Endothelial cell of umbilical vein (primary cell): Measurements from ENCODE around the gene GLYATL3. TPM values are rescaled to one million over a fixed set of nuclear protein-coding genes. Genes with fewer than 3 reads are reported as not detected.

Experiments used
- BruUV-seq: library from RNA; stranded (reverse); fragments of 400-500 nt; replicated peaks from 2 replicates; lab custom pipeline; 2021; lab: Mats Ljungman, UMichigan
- CTCF ChIA-PET: fragments of 300-600, 350-600 bp; sonication (Branson Sonifier 250); formaldehyde crosslinking; loops from one replicate; lab custom pipeline; 2021; ENCODE audit warnings: antibody characterized with exemption, inconsistent platforms; lab: Charles Lee
- POLR2A ChIA-PET: fragments of 300-600, 350-600 bp; sonication (Branson Sonifier 250); formaldehyde crosslinking; loops from one replicate; lab custom pipeline; 2021; ENCODE audit warnings: antibody characterized with exemption, inconsistent platforms; lab: Charles Lee
- DNase-seq: peaks from one replicate; pipeline ENCODE4 v3.0.0-alpha.2; 2011; ENCODE audit warnings: low read depth, low spot score
- FAIRE-seq: peaks from 2 replicates; lab custom pipeline; 2011; peaks lifted over from hg19 to GRCh38; lab: Jason Lieb, UNC
- H2AFZ ChIP-seq: 2 replicates; pipeline ENCODE4 v1.6.0; 2012; ENCODE audit warnings: low read depth, low read length, control low read depth, inconsistent platforms
- H3K27ac ChIP-seq: 2 replicates; pipeline ENCODE4 v1.5.1; 2011; ENCODE audit warnings: low read depth, mild to moderate bottlenecking, control low read depth, low read length, moderate library complexity; ENCODE audit not compliant: insufficient read depth
- H3K27me3 ChIP-seq, 2 experiments: 2 replicates each; pipeline versions ENCODE4 v1.6.0 to v1.6.1; 2011; ENCODE audit warnings: low read length in 2 of 2, mixed read lengths in 1 of 2; ENCODE audit not compliant: control insufficient read depth in 2 of 2, insufficient read depth in 2 of 2
- H3K36me3 ChIP-seq, 2 experiments: 2 replicates in 1 of 2; 3 replicates in 1 of 2; pipeline ENCODE4 v1.5.1; 2011; ENCODE audit warnings: low read length in 2 of 2, mild to moderate bottlenecking in 1 of 2, moderate library complexity in 1 of 2; ENCODE audit not compliant: control insufficient read depth in 2 of 2, insufficient read depth in 2 of 2; ENCODE audit errors: extremely low read depth in 1 of 2
- H3K4me1 ChIP-seq: 3 replicates; pipeline ENCODE4 v1.5.1; 2011; ENCODE audit warnings: mild to moderate bottlenecking, low read length; ENCODE audit not compliant: control insufficient read depth, insufficient read depth; ENCODE audit errors: extremely low read depth
- H3K4me2 ChIP-seq: 2 replicates; pipeline ENCODE4 v1.6.1; 2011; ENCODE audit warnings: low read length, control low read depth, mixed read lengths; ENCODE audit not compliant: insufficient read depth
- H3K4me3 ChIP-seq, 3 experiments: fragments of 200-600 bp in 1 of 3; sonication (generic), shearing (Covaris generic) in 1 of 3; replicated peaks in 1 of 3; 2 replicates each; pipeline ENCODE4 v1.5.1; 2011 to 2016; ENCODE audit warnings: control low read depth in 3 of 3, low read length in 3 of 3, mild to moderate bottlenecking in 2 of 3, inconsistent platforms in 1 of 3, low read depth in 1 of 3, moderate library complexity in 1 of 3; ENCODE audit not compliant: insufficient read depth in 1 of 3
- H3K79me2 ChIP-seq: 2 replicates; pipeline ENCODE4 v1.6.0; 2012; ENCODE audit warnings: low read length, inconsistent platforms; ENCODE audit not compliant: control insufficient read depth, insufficient read depth
- H3K9ac ChIP-seq: replicated peaks from 2 replicates; pipeline ENCODE3; 2011; ENCODE audit warnings: low read length, control low read depth; ENCODE audit not compliant: insufficient read depth; ENCODE audit errors: extremely low read depth
- H3K9me1 ChIP-seq: replicated peaks from 3 replicates; pipeline ENCODE4 v1.6.0; 2011; ENCODE audit warnings: mild to moderate bottlenecking, low read length; ENCODE audit not compliant: control insufficient read depth, insufficient read depth; ENCODE audit errors: extremely low read depth
- H3K9me3 ChIP-seq: replicated peaks from 2 replicates; pipeline ENCODE4 v1.5.1; 2012; ENCODE audit warnings: low read length, inconsistent platforms; ENCODE audit not compliant: control insufficient read depth, insufficient read depth
- H4K20me1 ChIP-seq: replicated peaks from 2 replicates; pipeline ENCODE3; 2011; ENCODE audit warnings: mild to moderate bottlenecking, low read length; ENCODE audit not compliant: control insufficient read depth, insufficient read depth; ENCODE audit errors: extremely low read depth
- EZH2 ChIP-seq: IDR thresholded peaks from 2 replicates; pipeline ENCODE4 v1.6.1; 2012; ENCODE audit warnings: borderline replicate concordance, low read depth, mild to moderate bottlenecking, moderate library complexity, low read length, inconsistent platforms; ENCODE audit not compliant: severe bottlenecking
- FOS ChIP-seq: IDR thresholded peaks from 2 replicates; pipeline ENCODE4 v1.6.1; 2011; ENCODE audit warnings: mild to moderate bottlenecking, low read length, moderate library complexity, borderline replicate concordance; ENCODE audit not compliant: insufficient read depth
- GATA2 ChIP-seq: IDR thresholded peaks from 2 replicates; pipeline ENCODE4 v1.7.0; 2011; ENCODE audit warnings: low read depth, mild to moderate bottlenecking, moderate library complexity, mixed read lengths, low read length; ENCODE audit not compliant: insufficient read length, insufficient read depth
- JUN ChIP-seq: IDR thresholded peaks from 2 replicates; pipeline ENCODE4 v1.6.1; 2011; ENCODE audit warnings: borderline replicate concordance, low read depth; ENCODE audit not compliant: insufficient read length, insufficient read depth
- MYC ChIP-seq: IDR thresholded peaks from one replicate; pipeline ENCODE4 v1.6.1; 2011; ENCODE audit warnings: mild to moderate bottlenecking, low read depth, low read length
- POLR2A ChIP-seq: IDR thresholded peaks from 2 replicates; pipeline ENCODE4 v1.6.1; 2012; ENCODE audit warnings: low read depth, mild to moderate bottlenecking, control low read depth, low read length
- POLR2AphosphoS5 ChIP-seq: IDR thresholded peaks from 2 replicates; pipeline ENCODE4 v1.6.1; 2012; ENCODE audit warnings: low read depth, mild to moderate bottlenecking, control low read depth, low read length, moderate library complexity; ENCODE audit not compliant: insufficient read depth
- dilution Hi-C: fragments of 300-500 bp; cut with MboI; formaldehyde crosslinking; loops from one replicate; pipeline ENCODE4 v1.15.0; 2019; ENCODE audit warnings: low sequenced_read_pairs; ENCODE audit not compliant: extremely low pct_ligation_motif_present
- intact Hi-C: fragments of 100-400 bp; cut with micrococcal nuclease; formaldehyde crosslinking; loops from one replicate; pipeline ENCODE4 v1.10.0; 2022
- polyA plus RNA-seq, 4 experiments: library from polyadenylated mRNA; depleted of rRNA in 3 of 4; stranded (reverse) in 3 of 4; unstranded in 1 of 4; fragments of >200 nt; gene quantifications; 2 replicates each; pipeline versions ENCODE4 v1.2.1 to v1.2.3, GENCODE V29; 2011 to 2012; ENCODE audit warnings: missing spikeins in 1 of 4
- total RNA-seq: library from RNA; stranded (reverse); gene quantifications from 2 replicates; pipeline ENCODE4 v1.2.3, GENCODE V29; 2021
- TF ChIP-seq, protein P1 (sequence below): IDR thresholded peaks from 2 replicates; pipeline ENCODE4 v1.6.1; 2011; ENCODE audit not compliant: insufficient read depth, insufficient read length
- TF ChIP-seq, protein P2 (sequence below), 2 donors: IDR thresholded peaks; 1 replicate in 1 of 2; 2 replicates in 1 of 2; pipeline ENCODE4 v1.5.1; 2011; ENCODE audit warnings: low read length in 2 of 2, mild to moderate bottlenecking in 2 of 2, moderate library complexity in 2 of 2, control low read depth in 1 of 2, inconsistent platforms in 1 of 2, low read depth in 1 of 2; ENCODE audit not compliant: insufficient read depth in 1 of 2; ENCODE audit errors: extremely low read depth in 1 of 2

The GLYATL3 gene
- total and polyA plus RNA-seq, 2 donors (not counting 3 experiments of a cell fraction or from before 2014, with no cell fraction given), result not detected

DNA sequence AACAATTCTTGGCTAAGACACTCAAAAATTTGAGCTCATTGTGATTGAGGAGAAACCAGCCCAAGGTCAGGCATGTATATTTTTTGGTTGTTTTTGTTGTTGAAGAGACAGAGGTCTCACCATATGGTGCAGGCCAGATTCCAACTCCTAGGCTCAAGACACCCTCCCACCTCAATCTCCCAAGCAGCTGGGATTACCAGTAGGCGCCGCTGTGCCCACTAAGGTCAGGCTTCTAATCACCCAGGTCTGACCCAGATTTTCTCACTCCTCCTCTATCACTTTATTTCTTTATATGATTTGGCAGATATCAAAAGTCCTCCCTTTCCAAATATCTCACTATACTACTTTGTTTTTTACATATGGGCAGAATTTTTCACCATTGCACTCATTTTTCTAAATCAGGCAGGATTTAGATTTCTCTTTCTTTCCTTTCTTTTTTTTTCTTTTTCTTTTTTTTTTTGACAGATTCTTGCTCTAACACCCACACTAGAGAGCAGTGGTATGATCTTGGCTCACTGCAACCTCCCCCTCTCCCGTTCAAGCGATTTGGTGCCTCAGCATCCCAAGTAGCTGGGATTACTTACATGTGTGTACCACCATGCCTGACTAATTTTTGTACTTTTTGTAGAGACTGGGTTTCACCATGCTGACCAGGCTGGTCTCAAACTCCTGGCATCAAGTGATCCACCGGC is 49.0 kb downstream of the GLYATL3 start:
- H3K27ac ChIP-seq, result no peak overlapping the region
- H3K36me3 ChIP-seq, result no peaks in the 10 kb centered on the region
- H3K4me1 ChIP-seq, result peaks cover 21% of the 10 kb centered on the region
- POLR2A ChIA-PET, result interaction anchor here (0.5 kb wide), 1 partner anchor 16 kb away, joined by 7 read pairs; no protein-coding TSS in a partner anchor
- H3K4me2 ChIP-seq, result no peak overlapping the region
- FAIRE-seq (no peak), DNase-seq (no peak)
- peaks cover 19% of the 10 kb centered on the region for H3K79me2 ChIP-seq
- CTCF ChIA-PET, result interaction anchor here (1.1 to 6.8 kb wide), 6 partner anchors 8 to 74 kb away, joined by 3 to 80 read pairs (median 6); no protein-coding TSS in a partner anchor
- no peak overlapping the region for H3K9ac ChIP-seq
- H2AFZ ChIP-seq, result no peak overlapping the region
- dilution Hi-C loops, result no loop called here
- no peak overlapping the region for H3K4me3 ChIP-seq
- TF ChIP-seq, protein P1, sequence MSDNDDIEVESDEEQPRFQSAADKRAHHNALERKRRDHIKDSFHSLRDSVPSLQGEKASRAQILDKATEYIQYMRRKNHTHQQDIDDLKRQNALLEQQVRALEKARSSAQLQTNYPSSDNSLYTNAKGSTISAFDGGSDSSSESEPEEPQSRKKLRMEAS, result no peak
- TF ChIP-seq EZH2, result no peak
- TF ChIP-seq MYC, result no peak
- TF ChIP-seq GATA2, result no peak
- TF ChIP-seq POLR2AphosphoS5, result no peak
- no peak for TF ChIP-seq POLR2A
- TF ChIP-seq, protein P2, sequence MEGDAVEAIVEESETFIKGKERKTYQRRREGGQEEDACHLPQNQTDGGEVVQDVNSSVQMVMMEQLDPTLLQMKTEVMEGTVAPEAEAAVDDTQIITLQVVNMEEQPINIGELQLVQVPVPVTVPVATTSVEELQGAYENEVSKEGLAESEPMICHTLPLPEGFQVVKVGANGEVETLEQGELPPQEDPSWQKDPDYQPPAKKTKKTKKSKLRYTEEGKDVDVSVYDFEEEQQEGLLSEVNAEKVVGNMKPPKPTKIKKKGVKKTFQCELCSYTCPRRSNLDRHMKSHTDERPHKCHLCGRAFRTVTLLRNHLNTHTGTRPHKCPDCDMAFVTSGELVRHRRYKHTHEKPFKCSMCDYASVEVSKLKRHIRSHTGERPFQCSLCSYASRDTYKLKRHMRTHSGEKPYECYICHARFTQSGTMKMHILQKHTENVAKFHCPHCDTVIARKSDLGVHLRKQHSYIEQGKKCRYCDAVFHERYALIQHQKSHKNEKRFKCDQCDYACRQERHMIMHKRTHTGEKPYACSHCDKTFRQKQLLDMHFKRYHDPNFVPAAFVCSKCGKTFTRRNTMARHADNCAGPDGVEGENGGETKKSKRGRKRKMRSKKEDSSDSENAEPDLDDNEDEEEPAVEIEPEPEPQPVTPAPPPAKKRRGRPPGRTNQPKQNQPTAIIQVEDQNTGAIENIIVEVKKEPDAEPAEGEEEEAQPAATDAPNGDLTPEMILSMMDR (IDR thresholded peaks at IDR 0.05; ENCODE audit: extremely low read depth in 1 of 2, insufficient read depth in 1 of 2, low read depth in 1 of 2, low read length in 2 of 2), result no peak
- TF ChIP-seq JUN, result no peak
- no peak for TF ChIP-seq FOS
- BruUV-seq, result no TSS peak
- H3K27me3 ChIP-seq, result peaks cover 0 to 3% of the 10 kb centered on the region in 2 experiments
- no peaks in the 10 kb centered on the region for H3K9me3 ChIP-seq
- H4K20me1 ChIP-seq, result no peaks in the 10 kb centered on the region
- H3K9me1 ChIP-seq, result no peaks in the 10 kb centered on the region
- intact Hi-C loops, result no loop called here
